Measurements from ENCODE around the gene APBB2.

Gene APBB2

GRCh38 chr4:41167191-41167590 is 47.2 kb downstream of the APBB2 start:
- H3K4me3 ChIP-seq (ENCODE audit: low read depth, low read length): no peak overlapping the region
- no peaks in the 10 kb centered on the region for H3K9me3 ChIP-seq (ENCODE audit: control insufficient read depth, insufficient read depth, low read length)
- H3K9ac ChIP-seq (ENCODE audit: low read depth, low read length): no peak overlapping the region
- H3K27me3 ChIP-seq (ENCODE audit: control insufficient read depth, insufficient read depth, low read length): no peaks in the 10 kb centered on the region
- no peaks in the 10 kb centered on the region for H3K36me3 ChIP-seq (ENCODE audit: control insufficient read depth, insufficient read depth, low read length)
- H3K4me1 ChIP-seq (ENCODE audit: control insufficient read depth, insufficient read depth, low read length): peaks cover 3% of the 10 kb centered on the region

- H3K4me3 ChIP-seq (ENCODE audit: low read depth, low read length): no peak overlapping the region
- H3K36me3 ChIP-seq (ENCODE audit: control insufficient read depth, insufficient read depth, low read length): no peaks in the 10 kb centered on the region
- no peaks in the 10 kb centered on the region for H3K27me3 ChIP-seq (ENCODE audit: control insufficient read depth, insufficient read depth, low read length)
- no peaks in the 10 kb centered on the region for H3K9me3 ChIP-seq (ENCODE audit: control insufficient read depth, insufficient read depth, low read length)
- no peak overlapping the region for H3K9ac ChIP-seq (ENCODE audit: low read depth, low read length)
- H3K4me1 ChIP-seq (ENCODE audit: control insufficient read depth, insufficient read depth, low read length): peaks cover 3% of the 10 kb centered on the region
Observed at GRCh38 chr4:41164405-41164804, 49.9 kb downstream of the APBB2 start.

GRCh38 chr4:41161355-41161754 is 53.0 kb downstream of the APBB2 start:
- H3K4me1 ChIP-seq (ENCODE audit: control insufficient read depth, insufficient read depth, low read length): no peaks in the 10 kb centered on the region
- H3K36me3 ChIP-seq (ENCODE audit: control insufficient read depth, insufficient read depth, low read length): no peaks in the 10 kb centered on the region
- H3K4me3 ChIP-seq (ENCODE audit: low read depth, low read length): no peak overlapping the region
- no peaks in the 10 kb centered on the region for H3K9me3 ChIP-seq (ENCODE audit: control insufficient read depth, insufficient read depth, low read length)
- H3K27me3 ChIP-seq (ENCODE audit: control insufficient read depth, insufficient read depth, low read length): no peaks in the 10 kb centered on the region
- H3K9ac ChIP-seq (ENCODE audit: low read depth, low read length): no peak overlapping the region

GRCh38 chr4:41160856-41161255 is 53.5 kb downstream of the APBB2 start:
- Histone ChIP-seq H3K4me3 (ENCODE audit: low read depth, low read length) (no peak overlapping the region), H3K36me3 (ENCODE audit: control insufficient read depth, insufficient read depth, low read length) (no peaks in the 10 kb centered on the region), H3K4me1 (ENCODE audit: control insufficient read depth, insufficient read depth, low read length) (no peaks in the 10 kb centered on the region), H3K9ac (ENCODE audit: low read depth, low read length) (no peak overlapping the region), H3K27me3 (ENCODE audit: control insufficient read depth, insufficient read depth, low read length) (no peaks in the 10 kb centered on the region), H3K9me3 (ENCODE audit: control insufficient read depth, insufficient read depth, low read length) (no peaks in the 10 kb centered on the region)

- Histone ChIP-seq H3K27me3 (ENCODE audit: control insufficient read depth, insufficient read depth, low read length) (no peaks in the 10 kb centered on the region), H3K36me3 (ENCODE audit: control insufficient read depth, insufficient read depth, low read length) (no peaks in the 10 kb centered on the region), H3K4me3 (ENCODE audit: low read depth, low read length) (no peak overlapping the region), H3K4me1 (ENCODE audit: control insufficient read depth, insufficient read depth, low read length) (no peaks in the 10 kb centered on the region), H3K9me3 (ENCODE audit: control insufficient read depth, insufficient read depth, low read length) (no peaks in the 10 kb centered on the region), H3K9ac (ENCODE audit: low read depth, low read length) (no peak overlapping the region)
Observed at GRCh38 chr4:41160012-41160789, 54.1 kb downstream of the APBB2 start.

- Histone ChIP-seq H3K9ac (ENCODE audit: low read depth, low read length) (no peak overlapping the region), H3K27me3 (ENCODE audit: control insufficient read depth, insufficient read depth, low read length) (no peaks in the 10 kb centered on the region), H3K4me1 (ENCODE audit: control insufficient read depth, insufficient read depth, low read length) (no peaks in the 10 kb centered on the region), H3K9me3 (ENCODE audit: control insufficient read depth, insufficient read depth, low read length) (no peaks in the 10 kb centered on the region), H3K4me3 (ENCODE audit: low read depth, low read length) (no peak overlapping the region), H3K36me3 (ENCODE audit: control insufficient read depth, insufficient read depth, low read length) (no peaks in the 10 kb centered on the region)
Observed at GRCh38 chr4:41158756-41159155, 55.6 kb downstream of the APBB2 start.

- Histone ChIP-seq H3K27me3 (ENCODE audit: control insufficient read depth, insufficient read depth, low read length) (no peaks in the 10 kb centered on the region), H3K9me3 (ENCODE audit: control insufficient read depth, insufficient read depth, low read length) (no peaks in the 10 kb centered on the region), H3K36me3 (ENCODE audit: control insufficient read depth, insufficient read depth, low read length) (no peaks in the 10 kb centered on the region), H3K4me1 (ENCODE audit: control insufficient read depth, insufficient read depth, low read length) (no peaks in the 10 kb centered on the region), H3K9ac (ENCODE audit: low read depth, low read length) (no peak overlapping the region), H3K4me3 (ENCODE audit: low read depth, low read length) (no peak overlapping the region)
Observed at GRCh38 chr4:41158274-41158673, 56.1 kb downstream of the APBB2 start.

- Histone ChIP-seq H3K4me1 (ENCODE audit: control insufficient read depth, insufficient read depth, low read length) (no peaks in the 10 kb centered on the region), H3K9me3 (ENCODE audit: control insufficient read depth, insufficient read depth, low read length) (no peaks in the 10 kb centered on the region), H3K36me3 (ENCODE audit: control insufficient read depth, insufficient read depth, low read length) (no peaks in the 10 kb centered on the region), H3K9ac (ENCODE audit: low read depth, low read length) (no peak overlapping the region), H3K4me3 (ENCODE audit: low read depth, low read length) (no peak overlapping the region), H3K27me3 (ENCODE audit: control insufficient read depth, insufficient read depth, low read length) (no peaks in the 10 kb centered on the region)
Observed at GRCh38 chr4:41157009-41157408, 57.3 kb downstream of the APBB2 start.

- no peak overlapping the region for H3K9ac ChIP-seq (ENCODE audit: low read depth, low read length)
Observed at GRCh38 chr4:41156574-41156973, 57.8 kb downstream of the APBB2 start.

GRCh38 chr4:41155194-41155830 is 59.0 kb downstream of the APBB2 start:
- H3K27me3 ChIP-seq (ENCODE audit: control insufficient read depth, insufficient read depth, low read length): no peaks in the 10 kb centered on the region
- H3K36me3 ChIP-seq (ENCODE audit: control insufficient read depth, insufficient read depth, low read length): no peaks in the 10 kb centered on the region
- H3K4me1 ChIP-seq (ENCODE audit: control insufficient read depth, insufficient read depth, low read length): no peaks in the 10 kb centered on the region
- no peaks in the 10 kb centered on the region for H3K9me3 ChIP-seq (ENCODE audit: control insufficient read depth, insufficient read depth, low read length)
- H3K4me3 ChIP-seq (ENCODE audit: low read depth, low read length): no peak overlapping the region
- no peak overlapping the region for H3K9ac ChIP-seq (ENCODE audit: low read depth, low read length)

More at GRCh38 chr4:41156574-41156973, 57.8 kb downstream of the APBB2 start:
- Histone ChIP-seq H3K36me3 (ENCODE audit: control insufficient read depth, insufficient read depth, low read length) (no peaks in the 10 kb centered on the region), H3K9me3 (ENCODE audit: control insufficient read depth, insufficient read depth, low read length) (no peaks in the 10 kb centered on the region), H3K4me1 (ENCODE audit: control insufficient read depth, insufficient read depth, low read length) (no peaks in the 10 kb centered on the region), H3K27me3 (ENCODE audit: control insufficient read depth, insufficient read depth, low read length) (no peaks in the 10 kb centered on the region), H3K4me3 (ENCODE audit: low read depth, low read length) (no peak overlapping the region)

GRCh38 chr4:41154814-41155177 is 59.5 kb downstream of the APBB2 start:
- Histone ChIP-seq H3K36me3 (ENCODE audit: control insufficient read depth, insufficient read depth, low read length) (no peaks in the 10 kb centered on the region), H3K9me3 (ENCODE audit: control insufficient read depth, insufficient read depth, low read length) (no peaks in the 10 kb centered on the region), H3K27me3 (ENCODE audit: control insufficient read depth, insufficient read depth, low read length) (no peaks in the 10 kb centered on the region), H3K9ac (ENCODE audit: low read depth, low read length) (no peak overlapping the region), H3K4me3 (ENCODE audit: low read depth, low read length) (no peak overlapping the region), H3K4me1 (ENCODE audit: control insufficient read depth, insufficient read depth, low read length) (no peaks in the 10 kb centered on the region)
